Stimulated activated CD4-positive, alpha-beta T cell treated with anti-CD3 and anti-CD28 coated beads, TNF-alpha, amount 100 ng/mL, for 1 hour (primary cell): ENCODE data around the gene LAMA2.

Experiments used
- DNase-seq, 3 donors: peaks; one replicate each; pipeline ENCODE4 v3.0.0-alpha.2; 2020; ENCODE audit warnings: low read depth in 3 of 3, low spot score in 1 of 3

Gene LAMA2

GRCh38 chr6:129507059-129507807 lies 624.3 kb downstream of the LAMA2 start:
- no peak for DNase-seq

GRCh38 chr6:129507846-129508245 lies 624.9 kb downstream of the LAMA2 start:
- no peak for DNase-seq

GRCh38 chr6:129508477-129509145 lies 625.7 kb downstream of the LAMA2 start:
- no peak for DNase-seq

- no peak for DNase-seq
These were observed 628.0 kb downstream of the LAMA2 start for GRCh38 chr6:129510950-129511349.

- no peak for DNase-seq
These were observed 630.5 kb downstream of the LAMA2 start for GRCh38 chr6:129513471-129513870.

GRCh38 chr6:129515004-129515403 lies 632.1 kb downstream of the LAMA2 start:
- DNase-seq: no peak

- DNase-seq: no peak
These were observed 633.1 kb downstream of the LAMA2 start for GRCh38 chr6:129516005-129516404.

GRCh38 chr6:129516787-129517186 lies 633.8 kb downstream of the LAMA2 start:
- no peak for DNase-seq

GRCh38 chr6:129517288-129517687 lies 634.4 kb downstream of the LAMA2 start:
- no peak for DNase-seq

GRCh38 chr6:129519750-129520149 lies 636.8 kb downstream of the LAMA2 start:
- DNase-seq: no peak

- no peak for DNase-seq
These were observed 639.0 kb downstream of the LAMA2 start for GRCh38 chr6:129521946-129522345.

- no peak for DNase-seq
These were observed 640.9 kb downstream of the LAMA2 start for GRCh38 chr6:129523816-129524215.

GRCh38 chr6:129525055-129525454 lies 642.1 kb downstream of the LAMA2 start:
- DNase-seq: no peak

- DNase-seq: no peak
These were observed 652.0 kb downstream of the LAMA2 start for GRCh38 chr6:129534926-129535325.

- DNase-seq: no peak
These were observed 653.3 kb downstream of the LAMA2 start for GRCh38 chr6:129536271-129536670.

- DNase-seq: no peak
These were observed 656.1 kb downstream of the LAMA2 start for GRCh38 chr6:129539032-129539431.

- no peak for DNase-seq
These were observed 659.8 kb downstream of the LAMA2 start for GRCh38 chr6:129542705-129543104.

GRCh38 chr6:129543981-129544380 lies 661.0 kb downstream of the LAMA2 start:
- DNase-seq: no peak

GRCh38 chr6:129544892-129545612 lies 662.1 kb downstream of the LAMA2 start:
- no peak for DNase-seq

- no peak for DNase-seq
These were observed 663.8 kb downstream of the LAMA2 start for GRCh38 chr6:129546702-129547101.

- DNase-seq: no peak
These were observed 668.5 kb downstream of the LAMA2 start for GRCh38 chr6:129551486-129551885.

GRCh38 chr6:129552413-129552812 lies 669.5 kb downstream of the LAMA2 start:
- no peak for DNase-seq
